Adrenal gland (tissue), 5 donors: Measurements from ENCODE around the gene FAM131A.

Source experiments
- POLR2A ChIP-seq, 2 donors: fragments of 450-650 bp; IDR thresholded peaks; one replicate each; pipeline ENCODE4 v1.6.1; 2017; ENCODE audit warnings: antibody characterized with exemption in 2 of 2, mild to moderate bottlenecking in 2 of 2, moderate library complexity in 1 of 2
- TF ChIP-seq, protein P1 (sequence below), 6 experiments: fragments of 450-650 bp in 4 of 6; fragments of 200-600 bp in 2 of 6; sonication (generic) in 1 of 6; IDR thresholded peaks; 1 replicate in 5 of 6; 2 replicates in 1 of 6; pipeline versions ENCODE4 v1.5.1 to v1.8.0; 2016 to 2021; ENCODE audit warnings: antibody characterized with exemption in 6 of 6, mild to moderate bottlenecking in 2 of 6, moderate library complexity in 1 of 6
- donor health status: DM: no; HTN: no; CAD: no.

- TF ChIP-seq, protein P1, sequence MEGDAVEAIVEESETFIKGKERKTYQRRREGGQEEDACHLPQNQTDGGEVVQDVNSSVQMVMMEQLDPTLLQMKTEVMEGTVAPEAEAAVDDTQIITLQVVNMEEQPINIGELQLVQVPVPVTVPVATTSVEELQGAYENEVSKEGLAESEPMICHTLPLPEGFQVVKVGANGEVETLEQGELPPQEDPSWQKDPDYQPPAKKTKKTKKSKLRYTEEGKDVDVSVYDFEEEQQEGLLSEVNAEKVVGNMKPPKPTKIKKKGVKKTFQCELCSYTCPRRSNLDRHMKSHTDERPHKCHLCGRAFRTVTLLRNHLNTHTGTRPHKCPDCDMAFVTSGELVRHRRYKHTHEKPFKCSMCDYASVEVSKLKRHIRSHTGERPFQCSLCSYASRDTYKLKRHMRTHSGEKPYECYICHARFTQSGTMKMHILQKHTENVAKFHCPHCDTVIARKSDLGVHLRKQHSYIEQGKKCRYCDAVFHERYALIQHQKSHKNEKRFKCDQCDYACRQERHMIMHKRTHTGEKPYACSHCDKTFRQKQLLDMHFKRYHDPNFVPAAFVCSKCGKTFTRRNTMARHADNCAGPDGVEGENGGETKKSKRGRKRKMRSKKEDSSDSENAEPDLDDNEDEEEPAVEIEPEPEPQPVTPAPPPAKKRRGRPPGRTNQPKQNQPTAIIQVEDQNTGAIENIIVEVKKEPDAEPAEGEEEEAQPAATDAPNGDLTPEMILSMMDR (IDR thresholded peaks at IDR 0.05) = no peak
- TF ChIP-seq POLR2A (IDR thresholded peaks at IDR 0.05) = no peak
These were observed 13.2 kb downstream of the FAM131A start for GRCh38 chr3:184350618-184351017.
